Psoas muscle (tissue), 8 donors: ENCODE measurements around the gene REM2. TPM values are rescaled to one million over a fixed set of nuclear protein-coding genes. Genes with fewer than 3 reads are reported as not detected.

Experiments
- ATAC-seq, 4 donors: fragments of 200-7000 bp; cut with Tn5 transposase; one replicate each; pipeline ENCODE4 v1.9.1; 2020; ENCODE audit warnings: moderate library complexity in 3 of 4, mild to moderate bottlenecking in 2 of 4
- DNase-seq, 2 donors: peaks; one replicate each; pipeline ENCODE4 v3.0.0-alpha.2; 2020
- H3K27ac ChIP-seq: fragments of 200-600 bp; one replicate; pipeline ENCODE4 v1.8.0; 2022
- H3K27me3 ChIP-seq, 3 donors: fragments of 200-600 bp in 1 of 3; one replicate each; pipeline versions ENCODE4 v1.6.1 to v1.8.0; 2013 to 2022; ENCODE audit warnings: low read length in 2 of 3, mild to moderate bottlenecking in 2 of 3, moderate library complexity in 1 of 3; ENCODE audit not compliant: insufficient read depth in 3 of 3
- H3K36me3 ChIP-seq, 2 donors: fragments of 200-600 bp in 1 of 2; one replicate each; pipeline versions ENCODE4 v1.6.1 to v1.8.0; 2013 to 2022; ENCODE audit warnings: low read depth in 1 of 2, mild to moderate bottlenecking in 1 of 2, moderate library complexity in 1 of 2; ENCODE audit not compliant: insufficient read depth in 1 of 2
- H3K4me1 ChIP-seq: fragments of 200-600 bp; one replicate; pipeline ENCODE4 v1.8.0; 2022
- H3K4me3 ChIP-seq: fragments of 200-600 bp; one replicate; pipeline ENCODE4 v1.8.0; 2022; ENCODE audit warnings: mild to moderate bottlenecking
- H3K9me3 ChIP-seq: fragments of 200-600 bp; one replicate; pipeline ENCODE4 v1.8.0; 2022
- CTCF ChIP-seq: fragments of 200-600 bp; IDR thresholded peaks from one replicate; pipeline ENCODE4 v1.8.0; 2022; ENCODE audit warnings: antibody characterized with exemption
- WGBS, 3 donors: extraction: QIAGEN DNeasy Blood & Tissue Kit; methylation state at CpG; one replicate each; pipeline versions ENCODE4 v1.1.6 to v1.1.7; 2013; 5-methylcytosine and 5-hydroxymethylcytosine counted together
- intact Hi-C, 2 donors: fragments of 100-400 bp; cut with DNase I; formaldehyde crosslinking; loops; one replicate each; pipeline versions ENCODE4 v1.11.0 to v1.14.2; 2022
- polyA plus RNA-seq, 3 donors: library from polyadenylated mRNA; stranded (reverse); fragments of 200-250 nt; gene quantifications; one replicate each; pipeline ENCODE4 v1.2.3, GENCODE V29; 2013
- total RNA-seq, 4 donors: library from RNA; stranded (reverse); fragmentation: NEBNext Ultra II Directional in 2 of 4; extraction: Animal tissue kit (Norgen Biotek cat#: 25700) in 2 of 4; gene quantifications; one replicate each; pipeline versions ENCODE4 v1.2.1 to v1.2.4, GENCODE V29; 2021 to 2023
- donor health status: healthy with polysubstance abuse.
- donor health status: DM: no; HTN: no; CAD: no; lungs with moderate emphysema.
- donor health status: Bipolar disorder and iron deficiency.
- donor health status: healthy.
- donor health status: DM: yes; HTN: yes; CAD: no.
- donor health status: DM: no; HTN: no; CAD: no.
- donor health status: DM: no; HTN: no; CAD: no.
- donor health status: DM: yes; HTN: yes; CAD: no.

Gene REM2
- total and polyA plus RNA-seq, 7 donors = 0.05 to 0.34 (median 0.18) TPM; not detected in 2

- H3K36me3 ChIP-seq = peaks cover 13 to 53% of the 10 kb centered on the region in 2 donors
Observed at GRCh38 chr14:22900081-22900799, 17.2 kb downstream of the REM2 start.

GRCh38 chr14:22901799-22902198 is 18.8 kb downstream of the REM2 start:
- intact Hi-C loops = loop anchor here in 1 of 2 donors (2.0 kb wide), 1 partner anchor 29 kb away; no protein-coding TSS in a partner anchor
- WGBS, 3 donors = 91 to 95% (median 94%) methylated on average over 7 of the region's 7 CpGs
- no peaks in the 10 kb centered on the region for H3K4me1 ChIP-seq
- H3K27ac ChIP-seq = no peak overlapping the region
- H3K4me3 ChIP-seq = no peak overlapping the region
- no peak for ATAC-seq
- H3K9me3 ChIP-seq = no peaks in the 10 kb centered on the region
- no peaks in the 10 kb centered on the region for H3K27me3 ChIP-seq
- no peak for DNase-seq
- no peak for TF ChIP-seq CTCF
- H3K36me3 ChIP-seq = peaks cover 13 to 69% of the 10 kb centered on the region in 2 donors

More at GRCh38 chr14:22900081-22900799, 17.2 kb downstream of the REM2 start:
- intact Hi-C loops = loop anchor here in 1 of 2 donors (2.0 kb wide), 1 partner anchor 27 kb away; no protein-coding TSS in a partner anchor
- H3K27ac ChIP-seq = no peak overlapping the region
- peak; percentile 58 to 79 (median 65) for ATAC-seq
- no peak for DNase-seq
- TF ChIP-seq CTCF = peak; percentile 46
- no peaks in the 10 kb centered on the region for H3K27me3 ChIP-seq
- H3K4me1 ChIP-seq = no peaks in the 10 kb centered on the region
- no peaks in the 10 kb centered on the region for H3K9me3 ChIP-seq
- WGBS, 3 donors = 38 to 59% (median 57%) methylated on average over 3 of the region's 3 CpGs
- no peak overlapping the region for H3K4me3 ChIP-seq

- H3K9me3 ChIP-seq = no peaks in the 10 kb centered on the region
- ATAC-seq (no peak), DNase-seq (no peak)
- no peak overlapping the region for H3K4me3 ChIP-seq
- no peaks in the 10 kb centered on the region for H3K4me1 ChIP-seq
- no peak for TF ChIP-seq CTCF
- no peaks in the 10 kb centered on the region for H3K27me3 ChIP-seq
- intact Hi-C loops = no loop called here
- 91 to 100% (median 96%) methylated on average over 2 of the region's 2 CpGs for WGBS, 3 donors
- H3K27ac ChIP-seq = no peak overlapping the region
- peaks cover 13 to 88% of the 10 kb centered on the region in 2 donors for H3K36me3 ChIP-seq
Observed at GRCh38 chr14:22903742-22904087, 20.7 kb downstream of the REM2 start.

- intact Hi-C loops = no loop called here
- H3K9me3 ChIP-seq = no peaks in the 10 kb centered on the region
- DNase-seq = no peak
- TF ChIP-seq CTCF = no peak
- H3K27ac ChIP-seq = no peak overlapping the region
- no peaks in the 10 kb centered on the region for H3K4me1 ChIP-seq
- WGBS, 3 donors = 92 to 97% (median 92%) methylated on average over 4 of the region's 4 CpGs
- H3K4me3 ChIP-seq = no peak overlapping the region
- H3K36me3 ChIP-seq = peaks cover 13 to 97% of the 10 kb centered on the region in 2 donors
- H3K27me3 ChIP-seq = no peaks in the 10 kb centered on the region
- no peak for ATAC-seq
Observed at GRCh38 chr14:22905627-22906026, 22.6 kb downstream of the REM2 start.
